CD4-positive, alpha-beta T cell (primary cell): ENCODE results near the gene TBR1. TPM values are rescaled to one million over a fixed set of nuclear protein-coding genes. Genes with fewer than 3 reads are reported as not detected.

ENCODE experiments used
- ATAC-seq: fragments of 200-7000 bp; cut with Tn5 transposase; one replicate; pipeline ENCODE4 v1.10.0; 2022; ENCODE audit warnings: mild to moderate bottlenecking; ENCODE audit not compliant: poor library complexity
- CTCF ChIA-PET: fragments of 350-600 bp; sonication (Branson Sonifier 250); formaldehyde crosslinking; loops from one replicate; lab custom pipeline; 2021; ENCODE audit warnings: antibody characterized with exemption, inconsistent platforms; lab: Charles Lee
- POLR2A ChIA-PET: fragments of 350-600 bp; sonication (Branson Sonifier 250); formaldehyde crosslinking; loops from one replicate; lab custom pipeline; 2021; ENCODE audit warnings: antibody characterized with exemption, inconsistent platforms; lab: Charles Lee
- DNase-seq, 14 experiments: peaks; one replicate each; pipeline ENCODE4 v3.0.0-alpha.2; 2013 to 2020; ENCODE audit warnings: mixed read lengths in 2 of 14
- H3K27ac ChIP-seq, 2 donors: one replicate each; pipeline versions ENCODE4 v1.5.1 to v1.7.0; 2013; ENCODE audit warnings: low read length in 2 of 2, low read depth in 1 of 2, mild to moderate bottlenecking in 1 of 2
- H3K27me3 ChIP-seq, 2 experiments: 1 replicate in 1 of 2; 2 replicates in 1 of 2; pipeline versions ENCODE4 v1.6.1 to v1.7.0; 2013; ENCODE audit warnings: low read length in 2 of 2, control low read depth in 1 of 2, mild to moderate bottlenecking in 1 of 2, moderate library complexity in 1 of 2; ENCODE audit not compliant: insufficient read depth in 2 of 2, control insufficient read depth in 1 of 2
- H3K36me3 ChIP-seq: one replicate; pipeline ENCODE4 v1.6.1; 2013; ENCODE audit warnings: low read length, control low read depth; ENCODE audit not compliant: insufficient read depth
- H3K4me1 ChIP-seq: one replicate; pipeline ENCODE4 v1.6.1; 2013; ENCODE audit warnings: low read length, control low read depth; ENCODE audit not compliant: insufficient read depth
- H3K4me3 ChIP-seq: one replicate; pipeline ENCODE4 v1.5.1; 2013; ENCODE audit warnings: mild to moderate bottlenecking, low read length, moderate library complexity
- H3K9me3 ChIP-seq, 2 experiments: 1 replicate in 1 of 2; 2 replicates in 1 of 2; pipeline versions ENCODE4 v1.6.1 to v1.7.0; 2013; ENCODE audit warnings: low read length in 2 of 2, mild to moderate bottlenecking in 2 of 2, control low read depth in 1 of 2, moderate library complexity in 1 of 2; ENCODE audit not compliant: control insufficient read depth in 1 of 2, insufficient read depth in 1 of 2
- H3K27ac Mint-ChIP-seq: one replicate; pipeline ENCODE4 v1.8.0; 2020; ENCODE audit warnings: mixed read lengths
- H3K27me3 Mint-ChIP-seq: one replicate; pipeline ENCODE4 v1.8.0; 2021; ENCODE audit warnings: mixed read lengths
- H3K36me3 Mint-ChIP-seq: one replicate; pipeline ENCODE4 v1.8.0; 2021; ENCODE audit warnings: low read depth, mixed read lengths
- H3K4me1 Mint-ChIP-seq: one replicate; pipeline ENCODE4 v1.8.0; 2021; ENCODE audit warnings: low read depth, mixed read lengths
- H3K4me3 Mint-ChIP-seq: one replicate; pipeline ENCODE4 v1.8.0; 2020; ENCODE audit warnings: mild to moderate bottlenecking, mixed read lengths
- H3K9me3 Mint-ChIP-seq: one replicate; pipeline ENCODE4 v1.8.0; 2020; ENCODE audit warnings: mixed read lengths
- CTCF ChIP-seq: fragments of 200-600 bp; IDR thresholded peaks from one replicate; pipeline ENCODE4 v1.8.0; 2022; ENCODE audit warnings: antibody characterized with exemption, mild to moderate bottlenecking
- intact Hi-C, 2 experiments: fragments of 100-400 bp; cut with DNase I in 1 of 2; cut with micrococcal nuclease in 1 of 2; formaldehyde crosslinking; loops; one replicate each; pipeline versions ENCODE4 v1.15.1 to v1.9.0; 2023 to 2025; cut with DNase I, micrococcal nuclease
- total RNA-seq, 174 experiments: library from RNA in 2 of 174; stranded (reverse) in 2 of 174; gene quantifications; one replicate each; pipeline ENCODE4 v1.2.3 and lab custom pipeline; 2021 to 2026

Gene TBR1
- total RNA-seq, 2 experiments from 2014 or later = not detected

DNA sequence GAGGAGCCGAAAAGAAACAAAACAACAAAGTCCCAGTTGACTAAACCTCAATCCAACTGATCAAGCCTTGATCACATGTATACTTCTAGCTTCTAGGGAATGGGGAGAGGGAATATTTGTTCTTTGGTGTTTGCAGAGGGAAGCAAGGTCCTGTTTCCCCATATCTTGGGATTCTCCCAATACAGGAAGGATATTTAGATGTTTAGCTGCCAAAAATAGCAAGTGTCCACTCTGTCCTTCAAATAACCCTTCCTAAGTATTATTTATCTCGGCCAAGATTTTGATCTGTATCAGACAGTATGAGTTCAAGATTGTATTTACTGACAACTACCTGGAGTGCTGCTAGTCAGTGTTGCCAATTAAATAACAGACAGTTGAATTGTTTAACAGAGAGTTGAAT is 55.5 kb downstream of the TBR1 start:
- Histone ChIP-seq H3K36me3 (no peaks in the 10 kb centered on the region), H3K9me3 (no peaks in the 10 kb centered on the region), H3K27ac (no peak overlapping the region), H3K4me1 (no peaks in the 10 kb centered on the region), H3K27me3 (no peaks in the 10 kb centered on the region), H3K4me3 (no peak overlapping the region)
- CTCF ChIA-PET = no interaction called here
- H3K27ac Mint-ChIP-seq = no peak overlapping the region
- DNase-seq (no peak), ATAC-seq (no peak)
- peaks cover 63% of the 10 kb centered on the region for H3K27me3 Mint-ChIP-seq
- TF ChIP-seq CTCF = no peak
- POLR2A ChIA-PET = no interaction called here
- H3K9me3 Mint-ChIP-seq = no peaks in the 10 kb centered on the region
- no peaks in the 10 kb centered on the region for H3K36me3 Mint-ChIP-seq
- no peaks in the 10 kb centered on the region for H3K4me1 Mint-ChIP-seq
- intact Hi-C loops = no loop called here
- no peak overlapping the region for H3K4me3 Mint-ChIP-seq

GRCh38 chr2:161474920-161475319 is 58.8 kb downstream of the TBR1 start:
- POLR2A ChIA-PET = no interaction called here
- CTCF ChIA-PET = no interaction called here
- H3K4me1 ChIP-seq = no peaks in the 10 kb centered on the region
- peaks cover 2 to 4% of the 10 kb centered on the region in 2 experiments for H3K9me3 ChIP-seq
- no peak overlapping the region for H3K4me3 Mint-ChIP-seq
- intact Hi-C loops = no loop called here
- H3K27me3 Mint-ChIP-seq = peaks cover 50% of the 10 kb centered on the region
- H3K27ac Mint-ChIP-seq = no peak overlapping the region
- ATAC-seq (no peak), DNase-seq (no peak)
- no peaks in the 10 kb centered on the region for H3K36me3 ChIP-seq
- H3K27me3 ChIP-seq = no peaks in the 10 kb centered on the region
- H3K36me3 Mint-ChIP-seq = no peaks in the 10 kb centered on the region
- TF ChIP-seq CTCF = no peak
- H3K4me1 Mint-ChIP-seq = no peaks in the 10 kb centered on the region
- H3K9me3 Mint-ChIP-seq = peaks cover 3% of the 10 kb centered on the region
- no peak overlapping the region for H3K4me3 ChIP-seq
- no peak overlapping the region for H3K27ac ChIP-seq

Other genes with a start within 250 kb of the TBR1 start
- 10 to 100 TPM; 17.1 to 22.1 TPM for gene PSMD14, start 107.9 kb upstream of the TBR1 start, total RNA-seq
- gene SLC4A10, start 208.1 kb downstream of the TBR1 start, total RNA-seq = under 1 TPM; 0.30 to 0.36 TPM